HepG2 (cell line): ENCODE data around the gene POLR2B. TPM values are rescaled to one million over a fixed set of nuclear protein-coding genes. Genes with fewer than 3 reads are reported as not detected.

Source experiments
- CEBPB ChIP-seq: IDR thresholded peaks from 2 replicates; pipeline ENCODE4 v1.6.1; 2011; ENCODE audit warnings: low read depth, low read length, improper control_type of control experiment, borderline replicate concordance
- E2F5 ChIP-seq: sonication (generic); formaldehyde crosslinking; conservative IDR thresholded peaks from 2 replicates; pipeline ENCODE4 v1.4.0; 2020; ENCODE audit warnings: missing genetic modification reagents
- MXI1 ChIP-seq: IDR thresholded peaks from 3 replicates; pipeline ENCODE4 v1.6.1; 2012; ENCODE audit warnings: low read depth, low read length, inconsistent platforms, borderline replicate concordance
- PITX1 ChIP-seq: sonication (generic); formaldehyde crosslinking; IDR thresholded peaks from 2 replicates; pipeline ENCODE4 v1.5.1; 2020; ENCODE audit warnings: mild to moderate bottlenecking, missing genetic modification reagents
- REST ChIP-seq, 2 experiments: IDR thresholded peaks; 2 replicates each; pipeline ENCODE4 v1.6.1; 2011 to 2012; ENCODE audit warnings: low read length in 2 of 2, borderline replicate concordance in 1 of 2, low read depth in 1 of 2, mild to moderate bottlenecking in 1 of 2, moderate library complexity in 1 of 2
- REXO4 ChIP-seq: sonication (generic); formaldehyde crosslinking; IDR thresholded peaks from 2 replicates; pipeline ENCODE4 v1.8.0; 2022; ENCODE audit warnings: missing genetic modification reagents, mild to moderate bottlenecking, borderline replicate concordance
- STAG1 ChIP-seq: sonication (generic); formaldehyde crosslinking; IDR thresholded peaks from 2 replicates; pipeline ENCODE4 v1.4.0; 2020; ENCODE audit warnings: missing genetic modification reagents
- TCF12 ChIP-seq, 2 experiments: fragments of 450-650 bp in 1 of 2; sonication (generic) in 1 of 2; formaldehyde crosslinking in 1 of 2; IDR thresholded peaks; 2 replicates each; pipeline versions ENCODE4 v1.6.1 to v1.8.0; 2017 to 2022; ENCODE audit warnings: antibody characterized with exemption in 1 of 2, mild to moderate bottlenecking in 1 of 2, missing genetic modification reagents in 1 of 2, moderate library complexity in 1 of 2
- TCF7 ChIP-seq: sonication (generic); IDR thresholded peaks from 2 replicates; pipeline ENCODE4 v1.6.1; 2016; ENCODE audit warnings: antibody characterized with exemption, low read depth
- ZNF143 ChIP-seq: sonication (generic); formaldehyde crosslinking; IDR thresholded peaks from 2 replicates; pipeline ENCODE4 v1.4.0; 2020; ENCODE audit warnings: missing genetic modification reagents
- ZNF782 ChIP-seq: sonication (generic); formaldehyde crosslinking; IDR thresholded peaks from 2 replicates; pipeline ENCODE4 v1.4.0; 2020; ENCODE audit warnings: missing genetic modification reagents, mild to moderate bottlenecking, borderline replicate concordance
- polyA plus RNA-seq, 8 experiments: library from polyadenylated mRNA; depleted of rRNA in 3 of 8; stranded (reverse) in 7 of 8; unstranded in 1 of 8; fragments of >200 nt; fragmentation: Illumina TruSeq in 4 of 8; extraction: Trizol in 4 of 8; gene quantifications; 2 replicates each; pipeline versions ENCODE4 v1.2.1 to v1.2.3, GENCODE V29; 2011 to 2016; ENCODE audit warnings: low read depth in 4 of 8, missing spikeins in 1 of 8, mixed read lengths in 1 of 8; ENCODE audit not compliant: insufficient read depth in 1 of 8
- total RNA-seq, 5 experiments: library from RNA; depleted of rRNA; stranded (reverse); fragments of >200 nt; fragmentation: Illumina TruSeq; extraction: Trizol; gene quantifications; 2 replicates each; pipeline ENCODE4 v1.2.3, GENCODE V29; 2016; ENCODE audit warnings: low read depth in 1 of 5
- TF ChIP-seq, protein P1 (sequence below): sonication (generic); formaldehyde crosslinking; IDR thresholded peaks from 2 replicates; pipeline ENCODE4 v1.4.0; 2020; ENCODE audit warnings: mild to moderate bottlenecking, missing genetic modification reagents
- TF ChIP-seq, protein P2 (sequence below): IDR thresholded peaks from 2 replicates; pipeline ENCODE4 v1.6.1; 2016; ENCODE audit warnings: low read depth, missing genetic modification reagents, missing compliant biosample characterization

Gene POLR2B
- total and polyA plus RNA-seq, 2 of the 13 experiments (the other 11 are each of a cell fraction or from before 2014, with no cell fraction given) = 70.6 to 116 TPM

DNA sequence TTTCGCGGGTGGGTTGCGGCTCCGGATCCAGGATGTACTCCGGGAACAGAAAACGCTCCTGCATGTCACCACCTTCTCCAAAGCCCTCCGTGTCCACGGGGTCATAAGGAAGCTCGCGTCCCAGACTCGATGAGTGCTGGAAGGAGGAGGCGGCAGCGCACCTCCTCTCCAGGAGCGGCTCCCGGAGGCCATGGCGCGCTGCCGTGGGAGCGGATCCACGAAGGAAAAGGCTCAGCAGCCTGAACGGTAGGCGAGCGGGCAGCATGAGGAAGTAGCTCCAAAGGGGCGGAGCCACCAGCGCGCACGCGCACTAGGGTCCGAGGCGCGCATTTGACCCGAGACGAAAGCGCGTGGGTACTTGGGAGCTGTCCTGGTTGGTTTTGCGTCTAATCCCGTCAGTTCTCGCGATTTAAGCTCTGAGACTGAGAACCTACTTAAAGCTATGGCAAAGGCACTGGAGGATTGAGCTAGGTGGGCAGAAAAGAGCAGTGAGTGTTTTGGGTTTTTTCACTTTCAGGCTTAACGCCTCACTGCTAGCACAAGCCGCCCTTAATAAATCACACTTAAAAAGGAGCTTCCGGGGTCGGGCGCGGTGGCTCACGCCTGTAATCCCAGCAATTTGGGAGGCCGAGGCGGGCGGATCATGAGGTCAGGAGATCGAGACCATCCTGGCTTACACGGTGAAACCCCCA lies 1.2 kb upstream of the POLR2B start, which contains the start of gene NOA1 (continued):
- TF ChIP-seq TCF12 (IDR thresholded peaks at IDR 0.05) = no peak
- no peak for TF ChIP-seq TCF12 (CRISPR knock-in tag; IDR thresholded peaks at IDR 0.05)
- peak; percentile 69; the same call in 1 of the 2 replicates for TF ChIP-seq PITX1 (CRISPR knock-in tag)
- no peak for TF ChIP-seq ZNF782
- TF ChIP-seq, protein P1, sequence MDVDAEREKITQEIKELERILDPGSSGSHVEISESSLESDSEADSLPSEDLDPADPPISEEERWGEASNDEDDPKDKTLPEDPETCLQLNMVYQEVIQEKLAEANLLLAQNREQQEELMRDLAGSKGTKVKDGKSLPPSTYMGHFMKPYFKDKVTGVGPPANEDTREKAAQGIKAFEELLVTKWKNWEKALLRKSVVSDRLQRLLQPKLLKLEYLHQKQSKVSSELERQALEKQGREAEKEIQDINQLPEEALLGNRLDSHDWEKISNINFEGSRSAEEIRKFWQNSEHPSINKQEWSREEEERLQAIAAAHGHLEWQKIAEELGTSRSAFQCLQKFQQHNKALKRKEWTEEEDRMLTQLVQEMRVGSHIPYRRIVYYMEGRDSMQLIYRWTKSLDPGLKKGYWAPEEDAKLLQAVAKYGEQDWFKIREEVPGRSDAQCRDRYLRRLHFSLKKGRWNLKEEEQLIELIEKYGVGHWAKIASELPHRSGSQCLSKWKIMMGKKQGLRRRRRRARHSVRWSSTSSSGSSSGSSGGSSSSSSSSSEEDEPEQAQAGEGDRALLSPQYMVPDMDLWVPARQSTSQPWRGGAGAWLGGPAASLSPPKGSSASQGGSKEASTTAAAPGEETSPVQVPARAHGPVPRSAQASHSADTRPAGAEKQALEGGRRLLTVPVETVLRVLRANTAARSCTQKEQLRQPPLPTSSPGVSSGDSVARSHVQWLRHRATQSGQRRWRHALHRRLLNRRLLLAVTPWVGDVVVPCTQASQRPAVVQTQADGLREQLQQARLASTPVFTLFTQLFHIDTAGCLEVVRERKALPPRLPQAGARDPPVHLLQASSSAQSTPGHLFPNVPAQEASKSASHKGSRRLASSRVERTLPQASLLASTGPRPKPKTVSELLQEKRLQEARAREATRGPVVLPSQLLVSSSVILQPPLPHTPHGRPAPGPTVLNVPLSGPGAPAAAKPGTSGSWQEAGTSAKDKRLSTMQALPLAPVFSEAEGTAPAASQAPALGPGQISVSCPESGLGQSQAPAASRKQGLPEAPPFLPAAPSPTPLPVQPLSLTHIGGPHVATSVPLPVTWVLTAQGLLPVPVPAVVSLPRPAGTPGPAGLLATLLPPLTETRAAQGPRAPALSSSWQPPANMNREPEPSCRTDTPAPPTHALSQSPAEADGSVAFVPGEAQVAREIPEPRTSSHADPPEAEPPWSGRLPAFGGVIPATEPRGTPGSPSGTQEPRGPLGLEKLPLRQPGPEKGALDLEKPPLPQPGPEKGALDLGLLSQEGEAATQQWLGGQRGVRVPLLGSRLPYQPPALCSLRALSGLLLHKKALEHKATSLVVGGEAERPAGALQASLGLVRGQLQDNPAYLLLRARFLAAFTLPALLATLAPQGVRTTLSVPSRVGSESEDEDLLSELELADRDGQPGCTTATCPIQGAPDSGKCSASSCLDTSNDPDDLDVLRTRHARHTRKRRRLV = no peak; the same call in 1 of the 2 replicates
- TF ChIP-seq MXI1 = peak; percentile 87; the same call in 1 of the 3 replicates
- no peak for TF ChIP-seq CEBPB
- no peak for TF ChIP-seq TCF7
- TF ChIP-seq REST (IDR thresholded peaks at IDR 0.05; ENCODE audit: borderline replicate concordance in 1 of 2, low read depth in 1 of 2, low read length in 2 of 2) = 0 out of 4 replicates have a peak, but pooled peaks of 1 of the 2 experiments have one; percentile 23
- no peak for TF ChIP-seq STAG1 (CRISPR knock-in tag)
- TF ChIP-seq E2F5 (CRISPR knock-in tag) = no peak
- TF ChIP-seq, protein P2, sequence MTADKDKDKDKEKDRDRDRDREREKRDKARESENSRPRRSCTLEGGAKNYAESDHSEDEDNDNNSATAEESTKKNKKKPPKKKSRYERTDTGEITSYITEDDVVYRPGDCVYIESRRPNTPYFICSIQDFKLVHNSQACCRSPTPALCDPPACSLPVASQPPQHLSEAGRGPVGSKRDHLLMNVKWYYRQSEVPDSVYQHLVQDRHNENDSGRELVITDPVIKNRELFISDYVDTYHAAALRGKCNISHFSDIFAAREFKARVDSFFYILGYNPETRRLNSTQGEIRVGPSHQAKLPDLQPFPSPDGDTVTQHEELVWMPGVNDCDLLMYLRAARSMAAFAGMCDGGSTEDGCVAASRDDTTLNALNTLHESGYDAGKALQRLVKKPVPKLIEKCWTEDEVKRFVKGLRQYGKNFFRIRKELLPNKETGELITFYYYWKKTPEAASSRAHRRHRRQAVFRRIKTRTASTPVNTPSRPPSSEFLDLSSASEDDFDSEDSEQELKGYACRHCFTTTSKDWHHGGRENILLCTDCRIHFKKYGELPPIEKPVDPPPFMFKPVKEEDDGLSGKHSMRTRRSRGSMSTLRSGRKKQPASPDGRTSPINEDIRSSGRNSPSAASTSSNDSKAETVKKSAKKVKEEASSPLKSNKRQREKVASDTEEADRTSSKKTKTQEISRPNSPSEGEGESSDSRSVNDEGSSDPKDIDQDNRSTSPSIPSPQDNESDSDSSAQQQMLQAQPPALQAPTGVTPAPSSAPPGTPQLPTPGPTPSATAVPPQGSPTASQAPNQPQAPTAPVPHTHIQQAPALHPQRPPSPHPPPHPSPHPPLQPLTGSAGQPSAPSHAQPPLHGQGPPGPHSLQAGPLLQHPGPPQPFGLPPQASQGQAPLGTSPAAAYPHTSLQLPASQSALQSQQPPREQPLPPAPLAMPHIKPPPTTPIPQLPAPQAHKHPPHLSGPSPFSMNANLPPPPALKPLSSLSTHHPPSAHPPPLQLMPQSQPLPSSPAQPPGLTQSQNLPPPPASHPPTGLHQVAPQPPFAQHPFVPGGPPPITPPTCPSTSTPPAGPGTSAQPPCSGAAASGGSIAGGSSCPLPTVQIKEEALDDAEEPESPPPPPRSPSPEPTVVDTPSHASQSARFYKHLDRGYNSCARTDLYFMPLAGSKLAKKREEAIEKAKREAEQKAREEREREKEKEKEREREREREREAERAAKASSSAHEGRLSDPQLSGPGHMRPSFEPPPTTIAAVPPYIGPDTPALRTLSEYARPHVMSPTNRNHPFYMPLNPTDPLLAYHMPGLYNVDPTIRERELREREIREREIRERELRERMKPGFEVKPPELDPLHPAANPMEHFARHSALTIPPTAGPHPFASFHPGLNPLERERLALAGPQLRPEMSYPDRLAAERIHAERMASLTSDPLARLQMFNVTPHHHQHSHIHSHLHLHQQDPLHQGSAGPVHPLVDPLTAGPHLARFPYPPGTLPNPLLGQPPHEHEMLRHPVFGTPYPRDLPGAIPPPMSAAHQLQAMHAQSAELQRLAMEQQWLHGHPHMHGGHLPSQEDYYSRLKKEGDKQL (CRISPR knock-in tag) = no peak
- no peak for TF ChIP-seq REXO4 (CRISPR knock-in tag)
- TF ChIP-seq ZNF143 (CRISPR knock-in tag) = peak; percentile 83
